HG03378 (cell line): Measurements from ENCODE around the gene AMFR.

Experiments
- ATAC-seq: cut with Tn5 transposase; IDR thresholded peaks from one replicate; pipeline ENCODE4 v1.9.1; 2021; ENCODE audit warnings: mild to moderate bottlenecking, moderate library complexity; ENCODE audit not compliant: unreplicated experiment

Gene AMFR

GRCh38 chr16:56424791-56425438 is 430 bp downstream of the AMFR start:
- peak; percentile 7 for ATAC-seq

GRCh38 chr16:56424404-56424764 is 961 bp downstream of the AMFR start:
- ATAC-seq: no peak

- ATAC-seq: peak; percentile 33
Measured at GRCh38 chr16:56423584-56424403, 1.6 kb downstream of the AMFR start.

- no peak for ATAC-seq
Measured at GRCh38 chr16:56422896-56423441, 2.4 kb downstream of the AMFR start.

- no peak for ATAC-seq
Measured at GRCh38 chr16:56421976-56422669, 3.2 kb downstream of the AMFR start.

- no peak for ATAC-seq
Measured at GRCh38 chr16:56421313-56421712, 4.0 kb downstream of the AMFR start.

GRCh38 chr16:56420613-56421012 is 4.7 kb downstream of the AMFR start:
- no peak for ATAC-seq

GRCh38 chr16:56419740-56420548 is 5.4 kb downstream of the AMFR start:
- ATAC-seq: no peak

- no peak for ATAC-seq
Measured at GRCh38 chr16:56417138-56417537, 8.2 kb downstream of the AMFR start.

GRCh38 chr16:56415875-56416274 is 9.5 kb downstream of the AMFR start:
- no peak for ATAC-seq

- ATAC-seq: no peak
Measured at GRCh38 chr16:56414366-56414765, 11.0 kb downstream of the AMFR start.

- no peak for ATAC-seq
Measured at GRCh38 chr16:56413381-56413780, 12.0 kb downstream of the AMFR start.

- no peak for ATAC-seq
Measured at GRCh38 chr16:56411624-56412023, 13.7 kb downstream of the AMFR start.

GRCh38 chr16:56411123-56411522 is 14.2 kb downstream of the AMFR start:
- no peak for ATAC-seq

GRCh38 chr16:56409195-56409594 is 16.1 kb downstream of the AMFR start:
- no peak for ATAC-seq

GRCh38 chr16:56408379-56409098 is 16.8 kb downstream of the AMFR start:
- no peak for ATAC-seq

GRCh38 chr16:56405977-56406672 is 19.2 kb downstream of the AMFR start:
- ATAC-seq: no peak

GRCh38 chr16:56401482-56401881 is 23.9 kb downstream of the AMFR start:
- no peak for ATAC-seq

GRCh38 chr16:56400458-56400857 is 24.9 kb downstream of the AMFR start:
- ATAC-seq: no peak

GRCh38 chr16:56399486-56399885 is 25.9 kb downstream of the AMFR start:
- no peak for ATAC-seq
